SU-DHL-6 (cell line): ENCODE data around the gene ZC3H12D.

ENCODE experiments used
- CTCF ChIP-seq: fragments of 200-600 bp; sonication (generic); IDR thresholded peaks from one replicate; pipeline ENCODE4 v1.5.1; 2017; ENCODE audit warnings: antibody characterized with exemption, mild to moderate bottlenecking, low read length, moderate library complexity; ENCODE audit not compliant: insufficient read depth, poor library complexity, severe bottlenecking
- EZH2phosphoT487 ChIP-seq: fragments of 200-600 bp; sonication (generic), shearing (Covaris generic); conservative IDR thresholded peaks from 2 replicates; pipeline ENCODE4 v1.6.1; 2018; ENCODE audit warnings: mild to moderate bottlenecking, antibody characterized with exemption, low read length, moderate library complexity, mixed read lengths

- TF ChIP-seq EZH2phosphoT487 = no peak
- no peak for TF ChIP-seq CTCF
Observed at GRCh38 chr6:149476789-149477455, 7.9 kb downstream of the ZC3H12D start.
